HepG2 (cell line): ENCODE data around the gene HIVEP2. TPM values are rescaled to one million over a fixed set of nuclear protein-coding genes. Genes with fewer than 3 reads are reported as not detected.
A peak's percentile ranks its signal among the peaks of the same experiment; 100 is the strongest.

Source experiments
- ASH2L ChIP-seq: fragments of 300-600, 200-600 bp; sonication (generic); IDR thresholded peaks from 2 replicates; pipeline ENCODE4 v1.7.0; 2017; ENCODE audit warnings: low read depth, mild to moderate bottlenecking, moderate library complexity, mixed read lengths, low read length; ENCODE audit not compliant: insufficient read length
- EED ChIP-seq: sonication (generic); formaldehyde crosslinking; IDR thresholded peaks from 2 replicates; pipeline ENCODE4 v1.5.0; 2020; ENCODE audit warnings: mild to moderate bottlenecking, missing genetic modification reagents
- ELF3 ChIP-seq: IDR thresholded peaks from 2 replicates; pipeline ENCODE4 v1.6.1; 2016; ENCODE audit warnings: missing genetic modification reagents, missing compliant biosample characterization
- GATAD2A ChIP-seq: IDR thresholded peaks from 2 replicates; pipeline ENCODE4 v1.6.1; 2016
- HNRNPH1 ChIP-seq: fragments of 200-400 bp; formaldehyde crosslinking; optimal IDR thresholded peaks from 2 replicates; pipeline ENCODE3; 2017; ENCODE audit warnings: mild to moderate bottlenecking, low read depth, low read length
- NCOA2 ChIP-seq: sonication (generic); formaldehyde crosslinking; IDR thresholded peaks from 2 replicates; pipeline ENCODE4 v1.8.0; 2022; ENCODE audit warnings: inconsistent platforms
- NFE2L2 ChIP-seq: fragments of 150-350 bp; IDR thresholded peaks from 2 replicates; pipeline ENCODE4 v1.6.1; 2014; ENCODE audit warnings: low read length
- PHF5A ChIP-seq: IDR thresholded peaks from one replicate; pipeline ENCODE4 v1.6.1; 2018; ENCODE audit warnings: low read depth, missing genetic modification reagents; ENCODE audit not compliant: unreplicated experiment
- PRMT3 ChIP-seq: sonication (generic); formaldehyde crosslinking; IDR thresholded peaks from 2 replicates; pipeline ENCODE4 v1.8.1; 2022; ENCODE audit warnings: low read depth, mild to moderate bottlenecking, moderate library complexity, missing genetic modification reagents, borderline replicate concordance
- SIN3B ChIP-seq: fragments of 150-350 bp; IDR thresholded peaks from 2 replicates; pipeline ENCODE4 v1.6.1; 2014; ENCODE audit warnings: low read length
- SKI ChIP-seq: fragments of 450-650 bp; IDR thresholded peaks from one replicate; pipeline ENCODE4 v1.6.1; 2018; ENCODE audit warnings: mild to moderate bottlenecking; ENCODE audit not compliant: partially characterized antibody
- SMAD9 ChIP-seq: sonication (generic); formaldehyde crosslinking; IDR thresholded peaks from 2 replicates; pipeline ENCODE4 v1.5.1; 2020; ENCODE audit warnings: mild to moderate bottlenecking, missing genetic modification reagents
- SMC3 ChIP-seq: IDR thresholded peaks from 2 replicates; pipeline ENCODE4 v1.6.1; 2011; ENCODE audit warnings: low read length, improper control_type of control experiment
- SP140L ChIP-seq: sonication (generic); formaldehyde crosslinking; IDR thresholded peaks from 2 replicates; pipeline ENCODE4 v1.4.0; 2020; ENCODE audit warnings: missing genetic modification reagents, borderline replicate concordance
- TAF1 ChIP-seq: sonication (generic); formaldehyde crosslinking; IDR thresholded peaks from 2 replicates; pipeline ENCODE4 v1.4.0; 2020; ENCODE audit warnings: missing genetic modification reagents
- TEAD2 ChIP-seq: sonication (generic); formaldehyde crosslinking; IDR thresholded peaks from 2 replicates; pipeline ENCODE4 v1.9.0; 2021; ENCODE audit warnings: missing genetic modification reagents
- ZFP36L2 ChIP-seq: sonication (generic); formaldehyde crosslinking; IDR thresholded peaks from 2 replicates; pipeline ENCODE4 v1.4.0; 2020; ENCODE audit warnings: missing genetic modification reagents
- ZFY ChIP-seq: sonication (generic); formaldehyde crosslinking; IDR thresholded peaks from 2 replicates; pipeline ENCODE4 v1.4.0; 2020; ENCODE audit warnings: missing genetic modification reagents
- ZKSCAN8 ChIP-seq: IDR thresholded peaks from 2 replicates; pipeline ENCODE4 v1.6.1; 2016; ENCODE audit warnings: borderline replicate concordance, missing genetic modification reagents, missing compliant biosample characterization
- ZNF331 ChIP-seq: sonication (generic); formaldehyde crosslinking; IDR thresholded peaks from 2 replicates; pipeline ENCODE4 v1.4.0; 2020; ENCODE audit warnings: missing genetic modification reagents
- ZNF558 ChIP-seq: sonication (generic); formaldehyde crosslinking; IDR thresholded peaks from 2 replicates; pipeline ENCODE4 v1.9.0; 2022; ENCODE audit warnings: mild to moderate bottlenecking, missing genetic modification reagents, borderline replicate concordance
- ZNF577 ChIP-seq: sonication (generic); formaldehyde crosslinking; IDR thresholded peaks from 2 replicates; pipeline ENCODE4 v1.4.0; 2020; ENCODE audit warnings: mild to moderate bottlenecking, low read depth, missing genetic modification reagents, borderline replicate concordance
- ZNF761 ChIP-seq: sonication (generic); formaldehyde crosslinking; conservative IDR thresholded peaks from 2 replicates; pipeline ENCODE4 v1.4.0; 2020; ENCODE audit warnings: mild to moderate bottlenecking, missing genetic modification reagents
- ZNF777 ChIP-seq: sonication (generic); formaldehyde crosslinking; IDR thresholded peaks from 2 replicates; pipeline ENCODE4 v1.4.0; 2020; ENCODE audit warnings: missing genetic modification reagents
- polyA plus RNA-seq, 8 experiments: library from polyadenylated mRNA; depleted of rRNA in 3 of 8; stranded (reverse) in 7 of 8; unstranded in 1 of 8; fragments of >200 nt; fragmentation: Illumina TruSeq in 4 of 8; extraction: Trizol in 4 of 8; gene quantifications; 2 replicates each; pipeline versions ENCODE4 v1.2.1 to v1.2.3, GENCODE V29; 2011 to 2016; ENCODE audit warnings: low read depth in 4 of 8, missing spikeins in 1 of 8, mixed read lengths in 1 of 8; ENCODE audit not compliant: insufficient read depth in 1 of 8
- total RNA-seq, 5 experiments: library from RNA; depleted of rRNA; stranded (reverse); fragments of >200 nt; fragmentation: Illumina TruSeq; extraction: Trizol; gene quantifications; 2 replicates each; pipeline ENCODE4 v1.2.3, GENCODE V29; 2016; ENCODE audit warnings: low read depth in 1 of 5
- TF ChIP-seq, protein P1 (sequence below): sonication (generic); formaldehyde crosslinking; conservative IDR thresholded peaks from 2 replicates; pipeline ENCODE4 v1.4.0; 2020; ENCODE audit warnings: mild to moderate bottlenecking, missing genetic modification reagents, moderate library complexity
- TF ChIP-seq, protein P2 (sequence below), 2 experiments: sonication (generic) in 1 of 2; formaldehyde crosslinking in 1 of 2; IDR thresholded peaks; 2 replicates each; pipeline versions ENCODE4 v1.5.1 to v1.6.1; 2011 to 2020; ENCODE audit warnings: borderline replicate concordance in 1 of 2, low read depth in 1 of 2, low read length in 1 of 2, mild to moderate bottlenecking in 1 of 2, missing genetic modification reagents in 1 of 2, moderate library complexity in 1 of 2

The HIVEP2 gene
- total and polyA plus RNA-seq, 2 of the 13 experiments (the other 11 are each of a cell fraction or from before 2014, with no cell fraction given): 3.4 to 12.9 TPM

DNA sequence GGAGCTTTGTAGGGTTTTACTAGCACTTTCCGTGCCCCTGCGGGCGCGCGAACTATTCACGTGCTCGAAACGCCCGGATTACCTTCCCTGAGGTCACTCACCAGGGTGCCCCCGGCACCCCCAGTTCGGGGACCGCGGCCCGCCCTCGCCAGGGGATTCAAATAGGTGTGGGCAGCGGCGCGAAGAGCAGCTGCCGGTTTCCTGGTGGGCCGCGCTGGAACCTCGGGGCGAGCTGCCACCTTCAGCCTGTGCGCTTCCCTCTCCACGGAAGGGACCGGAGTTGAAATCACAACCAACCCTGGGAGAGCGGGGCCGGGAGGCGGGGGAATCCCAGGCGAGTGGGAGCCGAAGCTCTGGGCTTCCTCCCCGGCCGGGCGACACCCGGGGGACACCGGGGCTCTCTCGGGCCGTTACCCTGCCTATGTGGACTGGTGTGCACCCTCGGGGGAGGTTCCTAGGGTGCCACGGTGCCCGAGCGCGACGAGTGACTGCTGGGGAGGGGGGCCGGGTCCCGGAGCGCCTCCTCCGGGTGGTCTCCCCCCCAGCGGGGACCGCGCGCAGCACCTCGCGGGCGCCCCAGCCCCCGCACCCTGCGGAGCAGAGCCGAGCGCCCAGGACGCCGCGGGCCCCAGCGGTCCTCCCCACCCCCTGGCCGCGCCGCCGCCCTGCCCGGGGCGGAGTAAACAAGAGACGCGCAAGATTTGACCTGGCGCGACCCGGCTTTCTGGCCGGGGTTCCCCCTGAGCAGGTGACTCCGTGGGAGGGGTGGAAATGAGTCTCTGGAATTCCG lies 2.1 kb upstream of the HIVEP2 start (continued):
- TF ChIP-seq ZNF761 (CRISPR knock-in tag) (peak; percentile 75; the same call in 1 of the 2 replicates), ELF3 (CRISPR knock-in tag) (peak; percentile 46; the same call in 1 of the 2 replicates), EED (CRISPR knock-in tag) (no peak), PHF5A (CRISPR knock-in tag) (no peak), ASH2L (peak; percentile 62), ZNF558 (CRISPR knock-in tag) (no peak; the same call in 1 of the 2 replicates), ZFY (CRISPR knock-in tag) (peak; percentile 57), HNRNPH1 (no peak), GATAD2A (CRISPR knock-in tag) (peak; percentile 51; the same call in 1 of the 2 replicates), ZFP36L2 (CRISPR knock-in tag) (no peak), SKI (peak; percentile 90), NFE2L2 (no peak), ZNF331 (peak; percentile 22; the same call in 1 of the 2 replicates), SMC3 (0 out of 2 replicates have a peak, but pooled peaks have one; percentile 12), ZKSCAN8 (CRISPR knock-in tag) (no peak), SMAD9 (CRISPR knock-in tag) (no peak), TAF1 (peak; percentile 18; the same call in 1 of the 2 replicates), TEAD2 (CRISPR knock-in tag) (no peak), ZNF577 (no peak), ZNF777 (peak; percentile 88), SIN3B (no peak), SP140L (CRISPR knock-in tag) (no peak), NCOA2 (CRISPR knock-in tag) (peak; percentile 53), PRMT3 (CRISPR knock-in tag) (no peak)
- TF ChIP-seq, protein P1, sequence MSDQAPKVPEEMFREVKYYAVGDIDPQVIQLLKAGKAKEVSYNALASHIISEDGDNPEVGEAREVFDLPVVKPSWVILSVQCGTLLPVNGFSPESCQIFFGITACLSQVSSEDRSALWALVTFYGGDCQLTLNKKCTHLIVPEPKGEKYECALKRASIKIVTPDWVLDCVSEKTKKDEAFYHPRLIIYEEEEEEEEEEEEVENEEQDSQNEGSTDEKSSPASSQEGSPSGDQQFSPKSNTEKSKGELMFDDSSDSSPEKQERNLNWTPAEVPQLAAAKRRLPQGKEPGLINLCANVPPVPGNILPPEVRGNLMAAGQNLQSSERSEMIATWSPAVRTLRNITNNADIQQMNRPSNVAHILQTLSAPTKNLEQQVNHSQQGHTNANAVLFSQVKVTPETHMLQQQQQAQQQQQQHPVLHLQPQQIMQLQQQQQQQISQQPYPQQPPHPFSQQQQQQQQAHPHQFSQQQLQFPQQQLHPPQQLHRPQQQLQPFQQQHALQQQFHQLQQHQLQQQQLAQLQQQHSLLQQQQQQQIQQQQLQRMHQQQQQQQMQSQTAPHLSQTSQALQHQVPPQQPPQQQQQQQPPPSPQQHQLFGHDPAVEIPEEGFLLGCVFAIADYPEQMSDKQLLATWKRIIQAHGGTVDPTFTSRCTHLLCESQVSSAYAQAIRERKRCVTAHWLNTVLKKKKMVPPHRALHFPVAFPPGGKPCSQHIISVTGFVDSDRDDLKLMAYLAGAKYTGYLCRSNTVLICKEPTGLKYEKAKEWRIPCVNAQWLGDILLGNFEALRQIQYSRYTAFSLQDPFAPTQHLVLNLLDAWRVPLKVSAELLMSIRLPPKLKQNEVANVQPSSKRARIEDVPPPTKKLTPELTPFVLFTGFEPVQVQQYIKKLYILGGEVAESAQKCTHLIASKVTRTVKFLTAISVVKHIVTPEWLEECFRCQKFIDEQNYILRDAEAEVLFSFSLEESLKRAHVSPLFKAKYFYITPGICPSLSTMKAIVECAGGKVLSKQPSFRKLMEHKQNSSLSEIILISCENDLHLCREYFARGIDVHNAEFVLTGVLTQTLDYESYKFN (CRISPR knock-in tag): peak; percentile 53; the same call in 1 of the 2 replicates
- TF ChIP-seq, protein P2, sequence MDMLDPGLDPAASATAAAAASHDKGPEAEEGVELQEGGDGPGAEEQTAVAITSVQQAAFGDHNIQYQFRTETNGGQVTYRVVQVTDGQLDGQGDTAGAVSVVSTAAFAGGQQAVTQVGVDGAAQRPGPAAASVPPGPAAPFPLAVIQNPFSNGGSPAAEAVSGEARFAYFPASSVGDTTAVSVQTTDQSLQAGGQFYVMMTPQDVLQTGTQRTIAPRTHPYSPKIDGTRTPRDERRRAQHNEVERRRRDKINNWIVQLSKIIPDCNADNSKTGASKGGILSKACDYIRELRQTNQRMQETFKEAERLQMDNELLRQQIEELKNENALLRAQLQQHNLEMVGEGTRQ (IDR thresholded peaks at IDR 0.05; ENCODE audit: low read depth, low read length): no peak
- TF ChIP-seq, protein P2 (CRISPR knock-in tag; IDR thresholded peaks at IDR 0.05; ENCODE audit: borderline replicate concordance): no peak
